Osteocyte (in vitro differentiated cells): ENCODE results near the gene PDE6B. TPM values are rescaled to one million over a fixed set of nuclear protein-coding genes. Genes with fewer than 3 reads are reported as not detected.
"Not testable (repeated sequence)": the region's sequence is repeated elsewhere in the genome, so short reads cannot be mapped to it uniquely, and the experiment has no call there.

Experiments used
- DNase-seq: peaks from one replicate; pipeline ENCODE4 v3.0.0; 2021; ENCODE audit warnings: mixed read lengths; ENCODE audit not compliant: unreplicated experiment; ENCODE audit errors: extremely low spot score
- H3K27ac Mint-ChIP-seq: one replicate; pipeline ENCODE4 v1.8.0; 2021; ENCODE audit warnings: mild to moderate bottlenecking, mixed read lengths; ENCODE audit not compliant: unreplicated experiment
- H3K27me3 Mint-ChIP-seq: one replicate; pipeline ENCODE4 v1.8.0; 2021; ENCODE audit warnings: mixed read lengths; ENCODE audit not compliant: unreplicated experiment
- H3K36me3 Mint-ChIP-seq: one replicate; pipeline ENCODE4 v1.8.0; 2021; ENCODE audit warnings: mixed read lengths; ENCODE audit not compliant: unreplicated experiment
- H3K4me1 Mint-ChIP-seq: one replicate; pipeline ENCODE4 v1.8.0; 2021; ENCODE audit warnings: mixed read lengths; ENCODE audit not compliant: unreplicated experiment
- H3K4me3 Mint-ChIP-seq: one replicate; pipeline ENCODE4 v1.8.0; 2021; ENCODE audit warnings: mild to moderate bottlenecking, moderate library complexity, mixed read lengths; ENCODE audit not compliant: unreplicated experiment
- H3K9me3 Mint-ChIP-seq: one replicate; pipeline ENCODE4 v1.8.0; 2021; ENCODE audit warnings: mixed read lengths; ENCODE audit not compliant: unreplicated experiment
- total RNA-seq: library from RNA; stranded (reverse); gene quantifications from 2 replicates; pipeline ENCODE4 v1.2.1, GENCODE V29; 2021
- TF ChIP-seq, protein P1 (sequence below): fragments of 200-600 bp; sonication (generic); IDR thresholded peaks from 2 replicates; pipeline ENCODE4 v1.5.0; 2021; ENCODE audit warnings: antibody characterized with exemption, mild to moderate bottlenecking, moderate library complexity

The PDE6B gene
- total RNA-seq, 1 donor from 2014 or later: 1.6 TPM

DNA sequence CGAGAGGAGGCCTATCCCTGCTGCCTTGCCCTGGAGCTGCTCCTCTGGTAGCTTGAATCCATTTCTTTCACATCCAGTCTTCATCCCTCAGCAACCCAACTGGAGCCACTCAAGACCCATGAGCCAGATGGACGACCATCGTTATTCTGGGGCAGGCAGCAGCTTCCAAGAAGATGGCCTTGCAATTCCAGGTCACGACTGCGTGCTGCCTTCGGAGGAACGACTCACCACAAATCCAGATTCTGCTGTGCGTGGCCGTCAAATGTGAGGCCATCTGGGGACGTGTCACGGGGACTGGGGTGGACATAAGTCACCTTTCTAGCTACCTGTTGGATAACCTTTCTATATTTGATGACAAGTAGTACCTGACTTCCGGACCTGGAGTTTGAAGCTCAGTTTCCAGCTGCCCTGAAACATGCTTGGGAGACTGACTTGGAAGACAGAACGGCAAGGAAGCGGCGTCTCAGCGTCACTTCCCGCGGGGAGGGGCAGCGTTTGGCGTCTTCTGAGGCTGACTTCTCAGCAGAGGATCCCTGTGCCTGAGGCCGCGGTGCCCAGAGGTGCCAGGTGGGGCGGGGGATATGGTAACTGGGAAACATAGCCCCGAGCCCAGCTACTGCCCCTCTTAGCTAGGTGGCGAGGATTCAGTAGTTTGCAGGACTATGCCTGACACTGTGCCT, 37.6 kb upstream of the PDE6B start:
- no peaks in the 10 kb centered on the region for H3K4me1 Mint-ChIP-seq
- peaks cover 18% of the 10 kb centered on the region for H3K9me3 Mint-ChIP-seq
- peaks cover 4% of the 10 kb centered on the region for H3K27me3 Mint-ChIP-seq
- DNase-seq: peak; percentile 80
- no peak overlapping the region for H3K27ac Mint-ChIP-seq
- H3K4me3 Mint-ChIP-seq: no peak overlapping the region
- no peaks in the 10 kb centered on the region for H3K36me3 Mint-ChIP-seq
- TF ChIP-seq, protein P1, sequence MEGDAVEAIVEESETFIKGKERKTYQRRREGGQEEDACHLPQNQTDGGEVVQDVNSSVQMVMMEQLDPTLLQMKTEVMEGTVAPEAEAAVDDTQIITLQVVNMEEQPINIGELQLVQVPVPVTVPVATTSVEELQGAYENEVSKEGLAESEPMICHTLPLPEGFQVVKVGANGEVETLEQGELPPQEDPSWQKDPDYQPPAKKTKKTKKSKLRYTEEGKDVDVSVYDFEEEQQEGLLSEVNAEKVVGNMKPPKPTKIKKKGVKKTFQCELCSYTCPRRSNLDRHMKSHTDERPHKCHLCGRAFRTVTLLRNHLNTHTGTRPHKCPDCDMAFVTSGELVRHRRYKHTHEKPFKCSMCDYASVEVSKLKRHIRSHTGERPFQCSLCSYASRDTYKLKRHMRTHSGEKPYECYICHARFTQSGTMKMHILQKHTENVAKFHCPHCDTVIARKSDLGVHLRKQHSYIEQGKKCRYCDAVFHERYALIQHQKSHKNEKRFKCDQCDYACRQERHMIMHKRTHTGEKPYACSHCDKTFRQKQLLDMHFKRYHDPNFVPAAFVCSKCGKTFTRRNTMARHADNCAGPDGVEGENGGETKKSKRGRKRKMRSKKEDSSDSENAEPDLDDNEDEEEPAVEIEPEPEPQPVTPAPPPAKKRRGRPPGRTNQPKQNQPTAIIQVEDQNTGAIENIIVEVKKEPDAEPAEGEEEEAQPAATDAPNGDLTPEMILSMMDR: no peak

DNA sequence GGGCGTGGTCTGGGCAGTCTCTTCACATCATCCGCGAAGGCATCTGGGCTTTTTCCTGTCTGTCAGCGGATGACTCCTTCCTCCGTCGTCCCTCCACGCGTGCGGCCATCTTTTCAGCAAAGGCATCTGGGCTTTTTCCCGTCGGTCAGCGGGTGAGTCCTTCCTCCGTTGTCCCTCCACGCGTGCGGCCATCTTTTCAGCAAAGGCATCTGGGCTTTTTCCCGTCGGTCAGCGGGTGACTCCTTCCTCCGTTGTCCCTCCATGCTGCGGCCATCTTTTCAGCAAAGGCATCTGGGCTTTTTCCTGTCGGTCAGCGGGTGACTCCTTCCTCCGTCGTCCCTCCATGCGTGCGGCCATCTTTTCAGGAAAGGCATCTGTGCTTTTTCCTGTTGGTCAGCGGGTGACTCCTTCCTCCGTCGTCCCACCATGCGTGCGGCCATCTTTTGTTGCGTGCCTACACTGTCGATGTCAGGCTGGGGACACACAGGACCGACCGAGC, 37.0 kb upstream of the PDE6B start:
- Mint-ChIP-seq H3K4me1 (no peaks in the 10 kb centered on the region), H3K36me3 (no peaks in the 10 kb centered on the region), H3K4me3 (no peak overlapping the region), H3K9me3 (peaks cover 18% of the 10 kb centered on the region), H3K27me3 (peaks cover 4% of the 10 kb centered on the region), H3K27ac (no peak overlapping the region)
- DNase-seq: peak; percentile 40
- TF ChIP-seq, protein P1: no peak

DNA sequence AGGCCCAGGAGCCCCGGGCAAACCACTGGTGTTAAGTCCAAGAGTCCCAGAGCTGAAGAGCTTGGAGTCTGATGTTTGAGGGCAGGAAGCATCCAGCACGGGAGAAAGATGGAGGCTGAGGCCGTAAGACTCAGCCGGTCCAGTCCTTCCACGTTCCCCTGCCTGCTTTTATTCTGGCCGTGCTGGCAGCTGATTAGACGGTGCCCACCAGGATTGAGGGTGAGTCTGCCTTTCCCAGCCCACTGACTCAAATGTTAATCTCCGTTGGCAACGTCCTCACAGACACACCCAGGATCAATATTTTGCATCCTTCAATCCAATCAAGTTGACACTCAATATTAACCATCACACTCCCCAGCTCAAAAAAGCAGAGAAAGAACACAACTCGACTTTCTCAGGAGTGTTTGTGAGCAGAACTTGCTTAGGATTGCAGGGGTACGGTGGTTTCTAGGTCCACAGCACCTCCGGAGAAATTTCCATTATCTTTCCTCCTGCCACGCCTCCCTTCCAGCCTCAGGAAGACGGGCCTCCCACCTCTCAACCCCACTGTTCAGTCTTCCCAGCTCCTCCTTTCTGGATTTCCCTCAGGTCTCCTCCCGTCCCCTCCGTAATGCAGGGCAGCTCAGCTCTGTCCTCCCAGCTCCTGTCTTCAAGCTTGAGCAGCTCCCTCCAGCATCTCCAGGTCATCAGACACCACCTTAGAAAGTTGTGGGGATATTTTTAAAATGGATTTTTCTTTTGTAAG, 36.0 kb upstream of the PDE6B start:
- peak; percentile 75 for DNase-seq
- no peak overlapping the region for H3K4me3 Mint-ChIP-seq
- TF ChIP-seq, protein P1: no peak
- H3K27me3 Mint-ChIP-seq: peaks cover 4% of the 10 kb centered on the region
- peaks cover 12% of the 10 kb centered on the region for H3K9me3 Mint-ChIP-seq
- no peak overlapping the region for H3K27ac Mint-ChIP-seq
- H3K4me1 Mint-ChIP-seq: no peaks in the 10 kb centered on the region
- H3K36me3 Mint-ChIP-seq: no peaks in the 10 kb centered on the region

DNA sequence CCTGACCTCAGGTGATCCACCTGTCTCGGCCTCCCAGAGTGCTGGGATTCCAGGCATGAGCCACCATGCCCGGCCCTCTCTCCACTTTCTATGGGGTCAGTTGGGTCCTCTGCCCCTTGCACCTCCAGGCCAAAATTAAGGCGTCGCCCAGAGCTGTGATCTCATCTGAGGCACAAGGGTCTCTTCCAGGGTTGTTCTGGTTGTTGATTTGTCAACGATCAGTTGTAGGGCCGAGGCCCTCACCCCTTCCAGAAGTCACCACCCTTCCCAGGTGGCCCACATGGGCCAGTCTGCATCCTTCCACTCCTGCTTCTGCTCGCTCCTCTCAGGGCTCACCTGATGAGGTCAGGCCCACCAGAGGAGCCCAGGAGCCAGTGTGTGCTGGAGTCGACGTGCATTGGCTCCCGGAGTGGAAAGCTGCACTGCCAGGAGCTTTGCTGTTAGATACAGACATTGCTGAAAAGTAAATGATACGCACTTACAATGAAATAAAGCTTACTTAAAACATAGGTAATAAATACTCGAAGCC, 35.0 kb upstream of the PDE6B start:
- Mint-ChIP-seq H3K4me3 (no peak overlapping the region), H3K4me1 (no peaks in the 10 kb centered on the region), H3K27me3 (peaks cover 4% of the 10 kb centered on the region), H3K36me3 (no peaks in the 10 kb centered on the region), H3K9me3 (peaks cover 12% of the 10 kb centered on the region), H3K27ac (no peak overlapping the region)
- TF ChIP-seq, protein P1: no peak
- DNase-seq: peak; percentile 67

DNA sequence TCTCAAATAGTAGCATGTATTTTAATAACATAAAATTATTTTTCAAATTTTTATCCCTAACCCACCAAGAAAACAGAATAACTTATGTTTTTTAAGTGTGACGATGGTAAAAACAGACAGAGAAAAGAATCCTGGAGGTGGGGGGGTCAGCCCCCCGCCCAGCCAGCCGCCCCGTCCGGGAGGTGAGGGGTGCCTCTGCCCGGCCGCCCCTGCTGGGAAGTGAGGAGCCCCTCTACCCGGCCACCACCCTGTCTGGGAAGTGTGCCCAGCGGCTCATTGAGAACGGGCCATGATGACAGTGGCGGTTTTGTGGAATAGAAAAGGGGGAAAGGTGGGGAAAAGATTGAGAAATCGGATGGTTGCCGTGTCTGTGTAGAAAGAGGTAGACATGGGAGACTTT, 33.2 kb upstream of the PDE6B start:
- not testable (repeated sequence) for H3K4me3 Mint-ChIP-seq, H3K36me3 Mint-ChIP-seq, H3K27me3 Mint-ChIP-seq, H3K4me1 Mint-ChIP-seq, H3K27ac Mint-ChIP-seq
- H3K9me3 Mint-ChIP-seq: peaks cover 12% of the 10 kb centered on the region
- peak; percentile 76 for DNase-seq
